GM18519 (cell line): ENCODE results near the gene PEF1.
"Not testable (repeated sequence)": the region's sequence is repeated elsewhere in the genome, so short reads cannot be mapped to it uniquely, and the experiment has no call there.

Experiments
- ATAC-seq: cut with Tn5 transposase; IDR thresholded peaks from one replicate; pipeline ENCODE4 v1.9.1; 2021; ENCODE audit warnings: mild to moderate bottlenecking, moderate library complexity; ENCODE audit not compliant: unreplicated experiment, low FRiP score

PEF1 gene

GRCh38 chr1:31588751-31589515 lies 55.7 kb downstream of the PEF1 start:
- ATAC-seq, result no peak

- no peak for ATAC-seq
These were observed 56.8 kb downstream of the PEF1 start for GRCh38 chr1:31587720-31588423.

- ATAC-seq, result not testable (repeated sequence)
These were observed 57.4 kb downstream of the PEF1 start for GRCh38 chr1:31587328-31587699.

- no peak for ATAC-seq
These were observed 58.0 kb downstream of the PEF1 start for GRCh38 chr1:31586376-31587327.

GRCh38 chr1:31585736-31586365 lies 58.8 kb downstream of the PEF1 start:
- ATAC-seq, result no peak

GRCh38 chr1:31584869-31585735 lies 59.6 kb downstream of the PEF1 start:
- no peak for ATAC-seq

- ATAC-seq, result no peak
These were observed 60.4 kb downstream of the PEF1 start for GRCh38 chr1:31583995-31584868.

- no peak for ATAC-seq
These were observed 61.3 kb downstream of the PEF1 start for GRCh38 chr1:31583082-31583994.

- no peak for ATAC-seq
These were observed 62.6 kb downstream of the PEF1 start for GRCh38 chr1:31581821-31582810.

- ATAC-seq, result no peak
These were observed 63.6 kb downstream of the PEF1 start for GRCh38 chr1:31580891-31581603.

- no peak for ATAC-seq
These were observed 64.2 kb downstream of the PEF1 start for GRCh38 chr1:31580513-31580870.
